Suppressor macrophage treated with lipopolysaccharide for 1 hour (primary cell): ENCODE results near the gene SLC6A1.
"Not testable (repeated sequence)": the region's sequence is repeated elsewhere in the genome, so short reads cannot be mapped to it uniquely, and the experiment has no call there.

Experiments
- DNase-seq, 3 donors: peaks; one replicate each; pipeline ENCODE4 v3.0.0-alpha.2; 2020 to 2022

SLC6A1 gene

DNA sequence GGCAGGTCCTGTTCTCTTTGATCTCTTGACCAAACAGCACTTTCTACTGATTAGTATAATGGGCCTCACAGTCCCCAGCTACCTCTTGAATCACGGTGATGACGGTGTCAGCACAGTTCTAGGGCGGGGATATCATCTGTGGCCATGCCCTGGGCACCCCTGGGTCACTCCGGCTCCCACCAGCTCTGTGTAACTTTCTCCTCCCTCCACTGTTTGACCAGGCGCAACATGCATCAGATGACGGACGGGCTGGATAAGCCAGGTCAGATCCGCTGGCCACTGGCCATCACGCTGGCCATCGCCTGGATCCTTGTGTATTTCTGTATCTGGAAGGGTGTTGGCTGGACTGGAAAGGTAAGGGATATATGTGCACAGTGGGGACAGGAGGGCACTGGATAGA lies 29.6 kb downstream of the SLC6A1 start:
- no peak for DNase-seq

DNA sequence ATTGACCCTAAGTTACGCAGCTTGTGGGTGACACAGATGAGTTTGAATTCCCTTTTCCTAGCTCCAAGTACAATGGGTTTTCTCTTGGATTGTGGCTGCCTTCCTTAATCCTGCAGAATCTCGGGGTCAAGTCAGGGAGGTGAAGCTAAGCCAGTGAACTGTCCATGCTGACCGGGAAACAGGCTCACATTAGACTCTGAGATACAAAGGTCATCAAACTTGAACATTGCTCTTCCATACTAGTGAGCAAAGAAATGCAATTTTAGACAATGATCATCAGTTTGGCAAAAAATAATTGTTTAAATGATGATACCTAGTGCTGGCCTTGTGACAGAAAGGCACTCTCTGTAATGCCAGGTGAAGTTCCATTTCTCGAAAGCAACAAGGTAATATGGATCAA lies 31.6 kb downstream of the SLC6A1 start:
- DNase-seq, result no peak

DNA sequence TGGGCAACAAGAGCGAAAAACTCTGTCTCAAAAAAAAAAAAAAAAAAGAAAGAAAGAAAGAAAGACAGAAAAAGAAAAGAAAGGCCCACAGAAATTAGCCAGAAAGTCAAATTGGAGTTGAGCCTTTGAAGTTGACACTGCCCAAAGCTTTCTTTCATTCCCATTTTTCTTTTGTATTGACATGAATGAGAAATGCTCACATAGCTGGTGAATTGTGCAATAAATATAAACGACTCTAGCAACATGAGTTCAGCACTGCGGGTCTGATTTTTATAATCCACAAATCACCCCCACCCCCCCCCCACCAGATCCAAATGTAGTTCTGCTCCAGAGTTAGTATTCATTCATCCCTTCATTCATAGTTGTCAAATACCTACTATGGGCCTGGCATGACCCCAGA lies 37.4 kb downstream of the SLC6A1 start:
- no peak for DNase-seq

DNA sequence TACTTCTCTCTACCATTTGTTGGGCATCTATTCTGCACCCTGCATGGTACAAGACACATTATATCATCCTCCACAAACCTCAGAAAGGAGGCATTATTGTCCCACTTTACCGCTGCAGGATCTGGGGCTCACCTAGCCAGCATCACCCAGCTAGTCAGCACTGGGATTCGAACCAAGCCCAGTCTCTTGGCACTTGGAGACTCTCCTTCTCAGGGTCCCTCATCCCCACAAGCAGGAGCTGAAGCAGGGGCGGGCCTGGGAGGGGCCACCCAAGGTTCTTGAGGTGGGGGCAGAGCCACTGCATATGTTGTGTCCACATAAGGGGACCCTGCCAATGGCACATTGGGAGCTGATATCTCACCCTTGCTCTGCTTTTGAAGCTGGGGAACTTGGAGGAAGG lies 41.3 kb downstream of the SLC6A1 start:
- no peak for DNase-seq

DNA sequence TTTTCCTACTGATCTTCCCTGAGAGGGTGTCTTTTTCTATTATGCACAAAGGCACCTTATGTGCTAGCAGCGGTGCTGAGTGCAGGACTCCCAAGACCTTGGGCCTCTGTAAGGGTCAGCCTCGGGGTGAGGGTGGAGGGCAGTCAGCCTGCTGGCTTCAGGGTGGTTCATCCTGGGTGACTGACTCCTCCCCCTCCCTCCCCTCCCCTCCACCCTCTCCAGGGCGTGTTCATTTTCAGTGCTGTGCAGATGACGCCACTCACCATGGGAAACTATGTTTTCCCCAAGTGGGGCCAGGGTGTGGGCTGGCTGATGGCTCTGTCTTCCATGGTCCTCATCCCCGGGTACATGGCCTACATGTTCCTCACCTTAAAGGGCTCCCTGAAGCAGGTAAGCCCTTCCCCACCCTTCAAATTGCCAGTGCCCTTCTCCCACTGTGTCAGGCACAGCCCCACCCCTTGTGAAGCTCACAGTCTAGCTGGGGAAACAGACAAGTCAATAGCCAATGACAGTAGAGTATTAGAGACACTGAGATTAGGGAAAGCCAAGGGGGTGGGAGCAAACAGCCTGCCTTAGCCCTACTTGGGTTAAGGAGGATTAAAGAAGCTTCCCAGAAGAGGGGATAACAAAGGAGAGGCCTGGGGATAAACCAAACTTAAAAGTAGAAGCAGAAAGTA lies 41.9 kb downstream of the SLC6A1 start:
- no peak for DNase-seq

- DNase-seq, result no peak
Measured at GRCh38 chr3:11035757-11036505, 43.4 kb downstream of the SLC6A1 start.

GRCh38 chr3:11037241-11037873 lies 44.8 kb downstream of the SLC6A1 start:
- no peak for DNase-seq

DNA sequence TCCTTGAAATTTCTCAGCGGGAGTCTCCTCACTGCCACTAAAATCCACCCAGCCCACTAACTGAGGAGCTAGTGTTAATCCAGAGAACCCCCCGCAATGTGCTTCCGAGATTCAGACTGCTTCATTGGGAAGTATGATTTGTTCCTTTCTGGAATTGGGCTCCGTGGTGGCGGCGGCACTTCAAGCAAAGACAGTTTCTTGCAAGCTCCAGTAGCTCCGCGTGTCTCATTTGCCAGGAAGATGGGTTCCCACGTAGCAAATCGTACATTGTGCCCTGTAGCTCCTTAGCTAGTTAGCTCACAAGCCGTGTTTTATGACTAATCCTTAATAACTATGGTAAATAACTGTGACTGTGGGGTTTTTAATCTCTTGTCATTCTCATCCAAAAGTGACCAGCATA lies 45.4 kb downstream of the SLC6A1 start:
- no peak for DNase-seq

DNA sequence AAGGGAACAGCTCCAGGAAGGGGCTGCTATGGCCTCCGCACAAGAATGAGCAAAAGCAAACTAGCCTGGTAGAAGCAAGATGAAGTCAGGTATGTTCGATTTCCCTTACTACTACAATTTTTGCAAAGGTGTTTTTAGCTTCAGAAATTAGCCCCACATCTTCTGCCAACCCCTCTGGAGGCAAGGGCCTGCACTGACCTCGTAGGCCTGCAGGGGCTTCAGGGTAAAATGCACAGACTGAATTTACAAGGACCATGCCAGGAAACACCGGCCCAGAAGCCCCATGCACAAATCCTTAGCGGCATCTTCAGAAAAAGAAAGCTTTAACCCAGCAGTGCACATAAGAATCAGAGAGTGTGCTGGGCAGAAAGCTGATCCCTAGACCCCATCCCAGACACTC lies 53.0 kb downstream of the SLC6A1 start:
- DNase-seq, result no peak

DNA sequence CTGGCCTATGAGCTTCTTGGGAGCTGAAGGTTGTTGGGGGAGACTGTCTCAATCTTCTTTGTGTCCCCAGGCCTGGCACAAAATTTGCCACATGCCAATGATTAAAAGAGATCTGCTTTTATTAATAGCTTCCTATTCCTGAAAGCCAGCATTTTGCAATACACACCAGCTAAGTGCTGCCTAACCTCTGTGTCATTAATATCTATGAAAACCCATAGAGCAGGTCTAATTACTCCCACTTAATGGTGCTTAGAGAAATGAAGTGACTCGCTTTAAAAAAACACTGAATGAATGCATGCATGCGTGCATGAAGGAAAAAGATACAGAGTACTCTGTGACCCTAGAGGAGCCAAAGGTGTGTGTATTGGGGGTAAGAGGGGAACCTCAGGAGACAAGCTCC lies 55.0 kb downstream of the SLC6A1 start:
- DNase-seq, result no peak

- no peak for DNase-seq
Measured at GRCh38 chr3:11050666-11051323, 58.2 kb downstream of the SLC6A1 start.

- no peak for DNase-seq
Measured at GRCh38 chr3:11053926-11054503, 61.5 kb downstream of the SLC6A1 start.

GRCh38 chr3:11054739-11055438 lies 62.3 kb downstream of the SLC6A1 start:
- DNase-seq, result no peak

- no peak for DNase-seq
Measured at GRCh38 chr3:11055496-11055895, 62.9 kb downstream of the SLC6A1 start.

DNA sequence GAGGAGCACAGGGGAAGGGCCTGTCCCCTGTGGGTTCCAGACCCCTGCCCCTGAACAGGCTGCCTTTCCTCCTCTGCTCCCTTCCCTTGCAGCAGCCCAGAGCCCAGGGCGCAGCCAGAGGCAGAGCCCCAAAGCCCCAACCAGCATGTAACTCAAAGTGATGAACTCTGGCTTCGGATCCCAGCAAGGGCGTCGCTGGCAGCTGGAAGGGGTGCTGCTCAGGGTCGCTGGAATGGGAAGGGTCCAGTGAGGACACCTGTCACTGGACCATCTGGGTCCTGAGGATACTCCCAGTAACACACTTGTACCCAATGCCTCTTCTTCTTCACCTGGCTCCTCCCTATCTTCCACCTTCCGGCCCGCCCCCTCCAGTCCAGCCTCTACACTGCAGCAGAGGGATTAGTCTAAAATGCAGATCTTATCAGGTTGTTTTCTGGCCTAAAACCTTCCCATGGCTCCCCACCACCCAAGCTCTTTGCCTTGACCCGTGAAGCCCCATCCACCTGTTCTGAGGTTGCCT lies 64.0 kb downstream of the SLC6A1 start:
- DNase-seq, result no peak

GRCh38 chr3:11057655-11058054 lies 65.1 kb downstream of the SLC6A1 start:
- no peak for DNase-seq

DNA sequence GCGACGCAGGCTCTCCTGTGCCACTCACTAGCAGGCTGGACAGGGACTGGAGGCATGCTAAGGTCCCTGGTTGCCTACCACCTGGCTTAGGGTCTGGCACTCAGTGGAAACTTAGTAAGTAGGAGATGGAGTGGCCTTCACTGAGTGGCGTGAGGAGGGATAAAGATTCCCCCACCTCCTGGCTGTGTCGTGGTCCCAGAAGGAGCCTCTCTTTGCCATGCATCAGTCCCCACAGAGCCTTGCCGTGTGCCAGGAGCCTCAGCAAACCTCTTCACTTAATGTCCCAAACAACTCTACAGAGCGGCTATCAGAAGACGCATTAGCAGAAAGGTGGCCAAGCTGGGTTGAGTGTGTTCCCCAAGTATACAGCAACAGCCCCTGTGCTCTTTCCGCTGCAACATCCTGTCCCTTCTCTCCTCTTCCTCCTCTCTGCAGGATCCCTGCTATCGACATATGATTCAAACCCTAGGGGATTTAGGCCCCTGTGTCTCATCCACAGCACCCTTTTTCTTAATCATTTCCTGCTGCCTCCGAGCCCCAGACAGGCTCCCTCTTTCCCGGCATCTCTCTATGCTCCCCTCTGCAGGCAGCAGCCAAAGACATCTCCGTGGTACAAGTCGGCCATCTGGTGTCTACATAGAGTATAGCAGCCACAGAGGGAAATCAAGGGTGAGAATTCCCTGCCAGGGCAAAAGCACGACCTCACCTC lies 66.7 kb downstream of the SLC6A1 start:
- DNase-seq, result peak; percentile 77 to 80 (median 80)

- no peak for DNase-seq
Measured at GRCh38 chr3:11059799-11060115, 67.2 kb downstream of the SLC6A1 start.

DNA sequence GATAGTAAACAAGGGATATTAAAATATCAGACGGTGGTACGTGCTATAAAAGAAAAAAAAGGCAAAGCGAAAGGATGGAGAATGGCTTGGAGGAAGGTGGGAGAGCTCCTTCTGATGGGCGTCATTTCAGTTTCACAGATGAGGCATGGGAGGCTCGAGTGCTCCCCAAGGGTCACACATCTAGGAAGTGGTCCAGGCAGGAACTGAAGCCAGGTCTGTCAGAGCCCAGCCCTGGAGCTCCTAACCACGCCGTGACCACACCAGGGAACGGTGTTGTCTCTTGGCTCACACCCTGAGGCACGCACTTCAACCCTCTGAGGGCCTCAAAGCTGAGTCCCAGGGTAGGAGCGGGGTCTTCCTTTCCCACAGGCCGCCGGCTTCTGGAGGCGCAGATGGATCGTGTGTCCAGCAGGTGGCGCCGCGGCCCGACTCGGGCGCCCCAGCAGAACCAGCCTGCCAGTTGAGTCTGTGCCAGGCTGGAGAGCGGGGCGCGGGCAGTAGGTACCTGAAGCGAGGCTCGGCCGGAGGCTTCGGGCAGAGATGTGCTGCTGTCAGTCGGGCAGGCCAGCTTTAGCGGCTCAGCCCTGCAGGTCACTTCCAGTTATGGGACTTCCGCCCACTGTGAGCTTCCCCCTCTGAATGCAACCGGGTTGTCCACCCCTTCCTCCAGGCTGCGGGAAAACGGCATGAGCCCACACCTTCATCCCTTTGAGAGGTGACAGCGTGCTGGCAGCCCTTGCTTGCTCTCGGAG lies 68.1 kb downstream of the SLC6A1 start:
- DNase-seq, result peak; percentile 67 to 79 (median 75)

- DNase-seq, result not testable (repeated sequence)
Measured at GRCh38 chr3:11061268-11061871, 68.8 kb downstream of the SLC6A1 start.

DNA sequence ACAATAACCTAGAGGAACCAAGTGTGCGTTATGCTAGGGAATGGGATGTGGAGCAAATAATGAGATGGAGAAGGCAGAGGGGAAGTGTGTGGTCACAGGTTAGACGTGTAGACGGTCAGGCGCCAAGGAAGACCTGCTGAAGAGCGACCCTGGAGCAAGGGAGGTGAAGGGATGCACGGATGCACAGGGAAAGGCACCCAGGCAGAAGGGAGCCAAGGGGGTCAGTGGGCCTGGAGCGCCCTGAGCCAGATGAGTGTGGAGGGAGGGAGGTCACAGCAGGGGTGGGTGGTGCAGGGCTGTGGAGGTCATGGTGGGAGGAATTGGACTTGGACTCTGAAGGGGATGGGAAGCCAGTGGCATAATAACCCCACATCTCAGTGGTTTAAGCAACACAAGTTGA lies 70.2 kb downstream of the SLC6A1 start:
- DNase-seq, result no peak
